ENCODE results near the gene LSM3.
"Not testable (repeated sequence)": the region's sequence is repeated elsewhere in the genome, so short reads cannot be mapped to it uniquely, and the experiment has no call there.

Gene LSM3

DNA sequence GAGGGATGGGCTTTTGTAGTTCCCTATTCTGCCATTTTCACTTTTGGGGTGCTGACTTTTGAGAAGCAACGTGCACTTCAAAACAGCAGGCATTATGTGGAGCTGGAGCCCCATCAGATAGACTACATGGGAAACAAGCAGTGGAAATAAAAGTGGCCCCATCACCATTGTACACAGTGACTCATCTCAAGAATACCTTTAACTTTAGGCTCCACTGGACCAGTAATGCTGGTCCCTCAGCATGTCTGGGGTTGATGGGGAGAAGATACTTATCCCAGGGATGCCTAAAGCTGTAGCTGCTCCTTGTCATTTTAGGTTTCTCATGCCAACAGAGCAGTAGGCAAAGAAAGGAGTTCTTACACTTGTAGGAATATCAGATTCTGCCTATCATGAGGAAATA is 45.0 kb downstream of the LSM3 start:
- DNase-seq: no peak

DNA sequence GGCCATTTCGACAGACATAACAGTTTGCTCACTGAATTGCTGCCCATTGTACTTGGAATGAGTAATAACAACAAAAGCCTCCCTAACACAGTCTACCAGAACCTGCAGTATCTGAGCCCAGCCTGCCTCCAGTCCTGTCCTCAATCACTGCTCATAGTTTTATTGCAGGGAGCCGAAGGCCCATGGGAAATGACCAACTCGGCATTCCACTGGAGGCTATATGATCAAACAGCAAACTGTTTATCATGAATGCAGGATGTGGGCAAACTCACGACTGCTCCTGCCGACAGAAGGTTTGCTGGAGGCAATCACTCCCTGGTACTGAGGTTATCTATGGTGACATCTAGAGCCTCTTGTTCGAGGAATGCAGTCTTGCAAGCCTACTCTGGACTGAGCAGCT is 46.3 kb downstream of the LSM3 start:
- DNase-seq: no peak

DNA sequence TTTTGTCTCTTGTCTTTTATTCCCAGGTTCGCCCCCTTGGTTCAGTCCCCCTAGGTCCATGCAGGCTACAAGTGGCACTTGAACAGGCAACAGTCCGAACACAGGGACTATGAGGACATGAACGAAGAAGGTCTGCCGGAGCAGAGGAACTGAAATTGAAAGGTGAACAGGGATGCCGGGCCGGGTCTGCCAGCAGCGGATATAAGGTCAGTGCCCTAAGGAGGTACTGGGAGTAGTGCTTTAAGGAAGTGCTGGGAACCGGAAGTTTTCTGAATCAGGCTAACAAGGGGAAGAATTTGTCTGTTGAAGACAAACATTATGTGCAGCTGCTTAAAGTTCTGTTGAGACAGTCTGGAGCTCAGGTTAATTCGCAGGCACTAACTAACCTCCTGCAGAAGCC is 46.8 kb downstream of the LSM3 start:
- no peak for DNase-seq

- not testable (repeated sequence) for DNase-seq
Measured at GRCh38 chr3:14226351-14226750, 47.7 kb downstream of the LSM3 start.

DNA sequence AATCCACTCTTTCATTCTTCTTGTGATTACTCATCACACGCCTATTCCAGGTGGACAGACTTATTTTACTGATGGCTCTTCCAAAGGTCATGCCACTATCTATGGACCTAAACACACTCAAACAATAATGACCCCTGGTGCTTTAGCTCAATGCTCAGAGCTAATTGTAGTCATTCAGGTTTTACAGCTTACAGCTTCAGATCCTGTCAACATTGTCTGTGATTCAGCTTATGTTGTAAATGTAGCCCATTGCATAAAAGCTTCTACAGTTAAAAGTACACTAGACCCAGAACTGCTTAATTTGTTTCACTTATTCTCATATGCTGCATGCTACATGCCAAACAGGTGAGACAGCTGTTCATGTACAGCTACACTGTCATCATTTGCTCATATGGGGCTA is 49.2 kb downstream of the LSM3 start:
- DNase-seq: no peak

DNA sequence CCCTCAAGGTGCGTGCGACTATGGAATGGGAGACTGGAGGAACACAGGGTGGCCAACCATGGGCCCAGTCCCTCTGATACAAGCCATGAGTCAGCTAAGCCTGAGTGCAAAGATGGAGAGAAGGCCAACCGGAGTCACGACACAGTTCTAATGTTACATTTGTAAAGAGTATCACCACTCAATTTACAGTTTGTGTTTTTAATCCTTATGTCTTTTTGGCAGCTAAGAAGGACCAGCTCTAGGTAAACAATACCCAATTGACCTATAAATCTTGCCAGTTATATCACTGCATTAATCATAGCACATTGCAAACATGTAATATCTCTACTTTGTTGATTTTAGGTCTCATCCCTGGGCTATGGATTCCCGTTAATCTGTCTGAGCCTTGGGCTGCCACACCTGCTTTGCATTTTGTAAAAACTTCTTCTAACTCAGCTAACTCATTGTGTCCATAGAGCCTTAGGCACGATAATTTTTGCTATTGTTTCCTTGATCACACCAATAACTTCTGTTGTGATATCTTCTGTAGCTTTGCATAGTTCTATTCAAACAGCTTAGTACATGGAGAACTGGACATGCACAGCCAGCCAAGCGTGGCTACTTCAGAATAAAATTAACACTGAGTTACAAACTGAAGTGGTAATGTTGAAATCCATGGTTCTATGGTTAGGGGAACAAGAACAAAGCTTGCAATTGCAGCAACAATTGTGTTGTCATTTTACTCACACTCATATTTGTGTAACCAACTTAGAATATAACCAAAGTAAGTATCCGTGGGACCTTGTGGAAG is 50.3 kb downstream of the LSM3 start:
- no peak for DNase-seq

GRCh38 chr3:14229695-14230094 is 51.1 kb downstream of the LSM3 start:
- not testable (repeated sequence) for DNase-seq

DNA sequence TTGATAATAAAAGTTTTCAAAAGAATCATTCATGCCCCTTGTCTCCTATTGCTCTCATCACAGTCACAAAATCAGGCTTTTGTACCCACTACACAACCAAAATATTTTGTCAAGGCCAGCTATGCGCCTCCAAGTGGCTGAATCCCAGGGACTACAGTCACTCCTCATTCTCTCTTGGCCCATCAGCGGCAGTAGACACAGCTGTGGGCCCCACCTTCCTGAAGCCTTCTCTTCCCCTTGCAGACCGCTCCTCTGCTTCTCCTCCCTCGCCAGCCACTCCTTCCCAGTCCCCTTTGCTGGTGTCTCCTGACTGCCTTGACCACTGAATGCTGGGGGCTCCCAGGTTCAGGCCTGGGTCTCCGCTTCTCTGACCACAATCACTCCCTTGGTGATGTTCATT is 52.1 kb downstream of the LSM3 start:
- DNase-seq: no peak

DNA sequence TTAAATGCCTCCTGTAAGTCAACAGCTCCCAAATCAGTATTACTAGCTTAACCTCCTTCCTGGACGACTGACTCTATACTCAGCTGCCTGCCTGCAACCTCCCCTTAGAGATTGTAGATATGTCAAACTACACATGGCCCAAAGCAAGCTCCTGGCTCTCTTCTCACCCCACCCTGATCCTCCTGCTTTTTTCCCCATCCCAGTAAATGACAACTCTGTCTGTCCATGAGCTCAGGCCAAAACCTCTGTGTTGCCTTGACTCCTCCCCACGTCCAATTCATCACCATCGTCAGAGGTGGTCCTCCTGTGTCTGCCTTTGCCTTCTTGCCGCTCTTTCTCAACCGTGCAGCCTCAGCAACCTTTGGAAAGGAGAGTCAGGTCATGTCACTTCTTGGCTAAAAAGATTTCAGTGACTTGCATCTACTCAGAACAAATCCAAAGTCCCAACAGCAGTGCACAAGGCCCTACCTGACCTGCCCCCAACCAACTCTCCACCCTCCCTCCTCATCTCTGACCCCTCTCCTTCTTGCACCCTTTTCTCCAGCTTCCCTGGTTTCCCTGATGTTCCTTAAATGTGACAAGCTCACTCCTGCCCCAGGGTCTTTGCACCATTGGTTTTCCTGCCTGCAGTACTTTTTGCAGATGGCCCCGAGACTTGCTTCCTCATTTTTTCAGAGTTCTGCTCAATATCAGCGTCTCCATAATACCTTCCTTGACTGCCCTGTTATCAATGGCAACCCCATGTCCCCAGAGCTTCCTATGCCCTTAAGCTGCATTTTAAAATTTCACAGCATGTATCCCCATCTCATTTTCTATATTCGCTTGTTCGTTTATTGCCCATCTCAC is 52.8 kb downstream of the LSM3 start:
- no peak for DNase-seq

DNA sequence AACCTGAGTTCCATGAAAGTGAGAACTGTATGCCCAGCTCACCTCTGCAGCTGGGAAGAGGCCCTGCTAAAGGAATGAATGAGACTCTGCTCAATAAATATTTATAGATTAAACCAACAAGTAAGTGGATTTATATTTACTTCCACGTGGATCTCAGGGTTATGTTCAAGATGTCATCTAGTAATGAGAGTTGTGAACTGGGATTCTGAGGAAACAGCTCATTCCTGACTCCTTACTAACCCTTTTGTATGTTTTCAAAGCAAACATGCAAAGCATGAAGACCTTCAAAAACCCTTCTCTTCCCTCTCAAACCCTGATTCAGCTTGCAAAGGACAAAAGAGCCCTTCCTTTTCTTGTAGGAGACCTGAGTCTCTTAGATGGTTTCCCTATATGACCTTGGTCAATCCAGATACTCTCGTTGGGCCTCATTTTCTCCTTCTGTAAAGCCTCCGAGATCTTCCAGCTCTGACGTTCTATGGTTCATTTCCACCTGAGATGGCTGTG is 53.4 kb downstream of the LSM3 start:
- DNase-seq: no peak

DNA sequence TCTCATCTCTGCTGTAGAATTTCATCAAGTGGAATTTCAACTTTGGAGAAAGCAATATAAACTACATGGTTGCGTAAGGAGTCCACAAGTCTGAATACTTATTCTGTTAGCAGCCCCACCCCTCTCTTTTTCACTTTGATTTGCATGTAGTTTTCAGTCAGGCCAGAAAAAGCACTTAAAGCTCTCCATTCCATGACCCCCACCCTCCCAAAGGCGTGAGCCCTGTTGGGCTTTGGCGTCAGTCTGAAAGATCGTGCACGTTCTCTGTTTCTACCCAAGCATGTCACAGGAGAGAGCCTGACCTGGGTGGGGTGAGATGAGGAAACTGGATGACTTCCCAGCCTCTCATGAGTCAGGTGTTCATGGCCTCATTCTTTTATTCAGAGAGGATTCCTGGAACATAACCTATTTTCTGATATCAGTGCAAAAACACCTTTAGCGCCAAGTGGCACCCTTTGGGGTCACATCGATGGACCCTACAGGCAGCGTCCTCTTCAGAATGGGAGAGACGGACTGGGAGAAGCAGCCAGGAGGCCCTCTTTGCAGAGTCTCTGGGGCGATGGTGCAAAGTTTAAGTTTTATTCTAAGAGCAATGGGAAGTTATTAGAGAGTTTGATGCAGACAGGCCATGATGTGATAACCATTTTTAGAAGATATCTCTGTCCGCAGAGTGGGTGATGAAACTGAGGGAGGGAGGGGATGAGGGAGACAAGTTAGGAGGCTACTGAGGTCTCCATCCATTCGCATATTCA is 55.8 kb downstream of the LSM3 start:
- no peak for DNase-seq

DNA sequence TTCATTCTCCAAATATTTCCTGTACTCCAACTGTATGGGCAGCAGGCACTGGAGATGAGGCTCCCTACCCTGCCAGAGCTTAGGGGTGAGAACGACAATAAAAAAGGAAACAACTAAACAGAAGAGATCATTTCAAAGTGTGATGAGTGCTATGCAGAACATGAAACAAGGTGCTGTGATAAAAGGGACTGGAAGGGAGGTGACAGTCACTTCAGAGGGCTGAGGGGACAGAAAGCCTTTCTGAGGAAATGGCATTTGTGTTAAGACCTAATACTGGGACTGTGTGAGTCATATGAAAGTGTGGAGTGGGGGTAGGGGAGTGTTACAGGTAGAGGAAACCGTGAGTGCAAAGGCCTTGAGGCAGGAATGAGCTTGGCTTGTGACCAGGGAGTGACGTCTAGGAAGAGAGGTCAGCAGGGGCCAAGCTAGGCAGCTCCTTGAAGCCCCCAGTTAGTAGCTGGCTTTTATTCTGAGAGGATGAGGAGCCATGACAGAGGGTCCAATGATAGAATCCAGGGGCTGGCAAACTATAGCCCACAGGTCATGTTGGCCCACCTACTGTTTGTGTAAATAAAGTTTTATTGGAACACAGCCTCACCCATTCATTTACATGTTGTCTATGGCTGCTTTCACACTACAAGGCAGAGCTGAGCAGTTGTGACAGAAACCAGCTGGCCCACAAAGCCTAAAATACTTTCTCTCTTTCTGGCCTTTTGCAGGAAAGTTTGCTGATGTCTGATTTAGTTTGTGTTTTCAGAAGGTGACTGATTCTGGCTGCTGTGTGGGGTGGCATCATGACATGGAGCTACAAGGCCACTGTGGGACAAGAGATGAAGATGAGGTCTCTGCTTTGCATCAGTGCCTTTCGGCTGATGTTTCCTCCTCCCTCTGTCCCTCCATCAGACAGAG is 56.6 kb downstream of the LSM3 start:
- DNase-seq: no peak

DNA sequence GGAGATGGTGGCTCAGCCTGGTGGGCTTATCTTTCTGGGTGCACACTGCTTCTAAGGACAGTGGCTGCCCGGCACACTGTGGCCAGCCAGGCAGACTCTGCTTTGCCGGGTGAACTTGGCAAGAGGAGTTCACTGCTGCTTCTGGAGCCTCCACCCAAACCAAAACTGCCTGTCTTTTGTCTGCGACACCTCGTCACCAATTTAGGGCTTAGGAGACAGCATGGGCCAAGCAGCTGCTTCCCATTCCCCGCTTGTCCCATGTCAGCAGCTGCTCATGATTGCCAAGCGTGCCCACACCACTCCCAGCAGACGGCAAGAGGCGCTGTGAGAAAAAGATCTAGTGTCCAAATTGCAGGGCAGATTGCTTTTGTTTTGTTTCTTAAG is 57.3 kb downstream of the LSM3 start:
- DNase-seq: no peak

DNA sequence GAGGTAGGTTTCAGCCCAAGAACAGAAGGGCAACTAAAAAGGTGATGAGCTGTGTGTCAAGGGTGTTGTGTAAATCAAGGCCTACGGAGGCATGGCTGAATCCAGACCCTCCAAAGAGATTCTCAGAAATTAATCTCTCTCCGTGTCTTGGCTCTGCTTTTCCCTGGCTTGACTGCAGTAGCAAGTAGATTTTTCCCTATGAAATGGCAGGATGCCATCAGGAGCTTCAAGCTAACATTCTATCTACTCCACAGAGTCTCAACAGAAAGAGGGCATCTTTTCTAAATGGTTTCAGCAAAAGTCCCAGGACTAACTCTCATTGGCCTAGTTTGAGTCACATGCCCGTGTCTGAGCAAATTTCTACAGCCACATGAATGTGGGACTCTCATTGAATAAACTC is 58.3 kb downstream of the LSM3 start:
- no peak for DNase-seq

GRCh38 chr3:14237457-14237856 is 58.8 kb downstream of the LSM3 start:
- DNase-seq: no peak

DNA sequence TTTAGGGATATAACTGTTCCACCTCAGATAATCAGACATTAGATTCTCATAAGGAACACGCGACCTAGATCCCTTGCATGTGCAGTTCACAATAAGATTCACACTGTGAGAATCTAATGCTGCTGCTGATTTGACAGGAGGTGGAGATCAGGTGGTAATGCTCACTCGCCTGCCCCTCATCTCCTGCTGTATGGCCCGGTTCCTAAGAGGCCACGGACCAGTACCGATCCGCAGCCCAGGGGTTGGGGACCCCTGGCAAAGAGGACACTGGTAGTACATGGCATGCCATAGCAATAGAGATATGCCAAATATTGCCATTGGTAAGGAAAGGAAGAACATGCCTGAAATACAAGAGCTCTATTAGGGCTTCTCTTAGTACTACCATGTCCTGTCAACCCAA is 59.7 kb downstream of the LSM3 start:
- DNase-seq: no peak

DNA sequence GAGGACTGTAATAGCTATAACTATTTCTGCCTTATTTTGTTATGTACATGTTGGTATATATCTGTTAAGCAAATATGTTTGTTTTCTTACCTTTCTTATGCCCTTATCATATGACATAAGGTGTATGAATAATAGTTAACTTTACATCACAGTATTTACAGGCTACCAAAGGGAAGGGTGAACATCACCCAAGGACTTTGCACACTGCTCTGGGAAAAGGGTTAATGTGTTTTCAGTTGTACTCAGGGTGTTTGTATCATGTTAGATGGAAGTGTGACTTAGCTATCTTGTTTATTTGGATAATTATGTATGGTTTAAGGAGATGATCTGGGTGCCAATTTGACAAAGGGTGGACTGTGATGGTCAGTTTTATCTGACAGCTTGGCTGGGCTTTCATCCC is 60.3 kb downstream of the LSM3 start:
- no peak for DNase-seq

DNA sequence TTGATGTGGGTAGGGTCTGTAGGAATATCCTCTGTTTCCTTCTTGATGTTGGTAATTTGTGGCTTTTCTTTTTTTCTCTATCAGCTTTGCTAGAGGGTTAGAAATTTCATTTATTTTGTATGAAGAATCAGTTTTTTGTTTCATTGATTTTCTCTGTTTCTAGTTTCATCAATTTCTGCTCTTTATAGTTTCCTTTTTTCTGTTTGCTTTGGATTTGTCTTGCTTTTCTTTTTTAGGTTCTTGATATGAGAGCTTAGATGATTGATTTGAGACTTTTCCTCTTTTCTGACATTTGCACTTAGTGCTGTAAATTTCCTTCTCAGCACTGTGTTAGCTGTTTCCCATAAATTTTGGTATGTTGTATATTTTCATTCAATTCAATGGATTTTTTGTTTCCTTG is 61.3 kb downstream of the LSM3 start:
- DNase-seq: no peak

- DNase-seq: no peak
Measured at GRCh38 chr3:14240366-14240765, 61.7 kb downstream of the LSM3 start.

DNA sequence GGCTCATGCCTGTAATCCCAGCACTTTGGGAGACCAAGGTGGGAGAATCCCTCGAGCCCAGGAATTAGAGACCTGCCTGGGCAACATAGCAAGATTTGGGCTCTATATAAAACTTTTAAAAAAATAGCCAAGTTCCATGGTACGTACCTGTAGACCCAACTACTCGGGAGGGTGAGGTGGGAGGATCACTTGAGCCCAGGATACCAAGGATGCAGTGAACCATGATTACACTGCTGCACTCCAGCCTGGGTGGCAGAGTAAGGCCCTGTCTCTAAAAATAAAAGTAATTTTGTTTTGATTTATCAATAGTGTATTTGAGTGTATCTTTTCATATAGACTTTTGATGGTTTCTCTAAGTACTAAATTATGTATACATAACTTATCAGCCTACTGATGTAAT is 63.1 kb downstream of the LSM3 start:
- no peak for DNase-seq

DNA sequence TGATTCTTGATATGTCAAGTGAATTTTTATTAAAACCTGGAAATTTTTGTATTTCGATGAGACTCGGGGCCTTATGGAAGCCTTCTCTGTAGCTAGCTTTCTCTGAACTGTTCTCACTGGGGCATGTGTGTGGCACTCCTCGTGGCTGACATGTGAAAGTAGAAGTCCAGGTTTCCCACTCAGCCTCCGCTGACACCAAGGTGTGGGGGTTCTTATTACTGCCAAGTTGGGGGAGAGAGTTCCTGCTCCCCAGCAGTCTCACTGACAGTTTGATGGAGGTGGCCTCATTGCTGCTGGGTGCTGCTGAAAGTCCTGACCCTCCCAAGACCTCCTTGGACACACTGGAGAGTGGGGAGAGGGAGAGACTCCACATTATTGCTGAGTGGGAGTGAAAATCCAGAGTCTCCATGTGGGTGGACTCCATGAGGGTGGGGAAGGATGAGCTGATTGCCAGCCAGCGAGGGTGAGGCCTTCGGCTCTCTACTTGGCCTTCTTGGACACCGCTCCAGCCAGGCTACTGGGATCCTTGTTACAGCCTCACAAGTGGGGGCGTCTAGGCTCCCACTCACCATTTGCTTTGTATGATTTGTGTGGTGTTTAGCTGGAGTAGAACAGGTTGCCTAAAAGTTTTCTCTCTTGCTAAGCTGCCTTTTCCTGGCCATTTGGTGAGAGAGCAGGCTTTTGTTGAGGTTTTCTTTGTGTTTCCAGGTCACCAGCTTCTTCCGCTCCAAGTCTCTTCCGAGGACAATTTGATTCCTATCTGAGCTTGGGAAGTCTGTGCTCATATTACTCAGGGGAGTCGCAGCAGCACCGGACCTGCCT is 64.1 kb downstream of the LSM3 start:
- DNase-seq: no peak

- DNase-seq: no peak
Measured at GRCh38 chr3:14243782-14244181, 65.2 kb downstream of the LSM3 start.

All from NCI-H1436 (cell line).